Body of pancreas (tissue), 4 donors: ENCODE measurements around the gene ACADSB. TPM values are rescaled to one million over a fixed set of nuclear protein-coding genes. Genes with fewer than 3 reads are reported as not detected.

Experiments used
- ATAC-seq: fragments of 150-250 bp; one replicate; pipeline ENCODE4 v1.9.1; 2016
- DNase-seq, 4 donors: peaks; one replicate each; pipeline ENCODE4 v3.0.0-alpha.2; 2019
- H3K27ac ChIP-seq, 4 donors: fragments of 200-600 bp; sonication (generic); 1 replicate in 3 of 4; 2 replicates in 1 of 4; pipeline versions ENCODE4 v1.5.1 to v1.6.1; 2016 to 2019; ENCODE audit warnings: mild to moderate bottlenecking in 1 of 4, mixed read lengths in 1 of 4, moderate library complexity in 1 of 4
- H3K27me3 ChIP-seq, 2 donors: fragments of 200-600 bp; sonication (generic); one replicate each; pipeline ENCODE4 v1.6.0; 2016; ENCODE audit warnings: mild to moderate bottlenecking in 1 of 2
- H3K36me3 ChIP-seq, 2 donors: fragments of 200-600 bp; sonication (generic); replicated peaks in 1 of 2; 2 replicates each; pipeline ENCODE4 v1.5.1; 2016; ENCODE audit warnings: low read depth in 2 of 2; ENCODE audit not compliant: insufficient read depth in 1 of 2
- H3K4me1 ChIP-seq: fragments of 200-600 bp; sonication (generic); one replicate; pipeline ENCODE4 v1.6.0; 2016
- H3K4me3 ChIP-seq, 2 donors: fragments of 200-600 bp; sonication (generic); 1 replicate in 1 of 2; 2 replicates in 1 of 2; pipeline ENCODE4 v1.5.1; 2016 to 2019
- H3K9me3 ChIP-seq, 3 donors: fragments of 200-600 bp; sonication (generic); 1 replicate in 2 of 3; 2 replicates in 1 of 3; pipeline ENCODE4 v1.5.1; 2016
- CTCF ChIP-seq, 7 experiments: fragments of 450-650 bp in 4 of 7; fragments of 200-600 bp in 3 of 7; sonication (generic) in 3 of 7; IDR thresholded peaks; one replicate each; pipeline ENCODE4 v1.5.1; 2016 to 2019; ENCODE audit warnings: antibody characterized with exemption in 7 of 7
- POLR2A ChIP-seq, 3 donors: fragments of 450-650 bp; IDR thresholded peaks; one replicate each; pipeline ENCODE4 v1.6.1; 2016; ENCODE audit warnings: antibody characterized with exemption in 3 of 3, mild to moderate bottlenecking in 2 of 3
- WGBS, 2 donors: methylation state at CpG; one replicate each; pipeline ENCODE4 v1.1.5; 2017; 5-methylcytosine and 5-hydroxymethylcytosine counted together
- intact Hi-C: fragments of 100-400 bp; cut with DNase I; formaldehyde crosslinking; loops from one replicate; pipeline ENCODE4 v1.15.1; 2023
- total RNA-seq, 2 donors: library from RNA; depleted of rRNA; stranded (reverse); fragments of >200 nt; gene quantifications; one replicate each; pipeline ENCODE4 v1.1.0, GENCODE V29; 2016

Gene ACADSB
- total RNA-seq, 2 donors from 2014 or later, result 13.8 to 21.8 TPM

- DNase-seq, result no peak
- Histone ChIP-seq H3K4me3 (no peak overlapping the region), H3K27me3 (no peaks in the 10 kb centered on the region), H3K4me1 (peaks cover 14% of the 10 kb centered on the region), H3K27ac (no peak overlapping the region), H3K36me3 (no peaks in the 10 kb centered on the region), H3K9me3 (no peaks in the 10 kb centered on the region)
- ATAC-seq, result no peak
- no peak for TF ChIP-seq CTCF (IDR thresholded peaks at IDR 0.05)
- no peak for TF ChIP-seq POLR2A (IDR thresholded peaks at IDR 0.05)
- intact Hi-C loops, result no loop called here
- 93% methylated on average over 6 of the region's 6 CpGs for WGBS, 2 donors
These were observed 24.9 kb upstream of the ACADSB start for GRCh38 chr10:122983898-122984297.

- ATAC-seq (no peak), DNase-seq (no peak)
- H3K9me3 ChIP-seq, result no peaks in the 10 kb centered on the region
- no peaks in the 10 kb centered on the region for H3K36me3 ChIP-seq
- H3K4me3 ChIP-seq, result no peak overlapping the region
- WGBS, 2 donors, result 93 to 98% methylated on average over 2 of the region's 2 CpGs
- H3K27ac ChIP-seq, result no peak overlapping the region
- intact Hi-C loops, result no loop called here
- no peak for TF ChIP-seq CTCF (IDR thresholded peaks at IDR 0.05)
- TF ChIP-seq POLR2A (IDR thresholded peaks at IDR 0.05), result no peak
- no peaks in the 10 kb centered on the region for H3K27me3 ChIP-seq
- H3K4me1 ChIP-seq, result peaks cover 9% of the 10 kb centered on the region
These were observed 24.1 kb upstream of the ACADSB start for GRCh38 chr10:122984708-122985107.

- ATAC-seq, result no peak
- intact Hi-C loops, result no loop called here
These were observed 22.5 kb upstream of the ACADSB start for GRCh38 chr10:122986335-122986734.

GRCh38 chr10:122988501-122988900 is 20.3 kb upstream of the ACADSB start:
- H3K9me3 ChIP-seq, result no peaks in the 10 kb centered on the region
- H3K27me3 ChIP-seq, result no peaks in the 10 kb centered on the region
- no peaks in the 10 kb centered on the region for H3K4me1 ChIP-seq
- no peak overlapping the region for H3K4me3 ChIP-seq
- no peak overlapping the region for H3K27ac ChIP-seq
- TF ChIP-seq CTCF (IDR thresholded peaks at IDR 0.05) (no peak), POLR2A (IDR thresholded peaks at IDR 0.05) (no peak)
- 81 to 86% methylated on average over 2 of the region's 2 CpGs for WGBS, 2 donors
- intact Hi-C loops, result no loop called here
- DNase-seq, result no peak
- peaks cover 0 to 2% of the 10 kb centered on the region in 2 donors for H3K36me3 ChIP-seq
- ATAC-seq, result no peak

More at GRCh38 chr10:122986335-122986734, 22.5 kb upstream of the ACADSB start:
- Histone ChIP-seq H3K36me3 (no peaks in the 10 kb centered on the region), H3K27ac (no peak overlapping the region), H3K4me3 (no peak overlapping the region), H3K27me3 (no peaks in the 10 kb centered on the region), H3K4me1 (no peaks in the 10 kb centered on the region), H3K9me3 (no peaks in the 10 kb centered on the region)
- 69 to 78% methylated on average over 6 of the region's 6 CpGs for WGBS, 2 donors
- TF ChIP-seq POLR2A (IDR thresholded peaks at IDR 0.05) (no peak), CTCF (IDR thresholded peaks at IDR 0.05) (no peak)
- no peak for DNase-seq

GRCh38 chr10:122990278-122990677 is 18.5 kb upstream of the ACADSB start:
- 72% methylated on average over 5 of the region's 5 CpGs for WGBS, 2 donors
- no peak overlapping the region for H3K4me3 ChIP-seq
- intact Hi-C loops, result no loop called here
- no peak overlapping the region for H3K27ac ChIP-seq
- H3K36me3 ChIP-seq, result peaks cover 7 to 10% of the 10 kb centered on the region in 2 donors
- no peaks in the 10 kb centered on the region for H3K9me3 ChIP-seq
- no peak for TF ChIP-seq POLR2A (IDR thresholded peaks at IDR 0.05)
- no peak for TF ChIP-seq CTCF (IDR thresholded peaks at IDR 0.05)
- no peaks in the 10 kb centered on the region for H3K4me1 ChIP-seq
- no peak for ATAC-seq
- no peaks in the 10 kb centered on the region for H3K27me3 ChIP-seq
- no peak for DNase-seq
